CD4-positive, alpha-beta T cell treated with Interleukin-17A for 1 hour (primary cell): ENCODE measurements around the gene MACROD1.

Experiments used
- DNase-seq: peaks from one replicate; pipeline ENCODE4 v3.0.0-alpha.2; 2020

MACROD1 gene

DNA sequence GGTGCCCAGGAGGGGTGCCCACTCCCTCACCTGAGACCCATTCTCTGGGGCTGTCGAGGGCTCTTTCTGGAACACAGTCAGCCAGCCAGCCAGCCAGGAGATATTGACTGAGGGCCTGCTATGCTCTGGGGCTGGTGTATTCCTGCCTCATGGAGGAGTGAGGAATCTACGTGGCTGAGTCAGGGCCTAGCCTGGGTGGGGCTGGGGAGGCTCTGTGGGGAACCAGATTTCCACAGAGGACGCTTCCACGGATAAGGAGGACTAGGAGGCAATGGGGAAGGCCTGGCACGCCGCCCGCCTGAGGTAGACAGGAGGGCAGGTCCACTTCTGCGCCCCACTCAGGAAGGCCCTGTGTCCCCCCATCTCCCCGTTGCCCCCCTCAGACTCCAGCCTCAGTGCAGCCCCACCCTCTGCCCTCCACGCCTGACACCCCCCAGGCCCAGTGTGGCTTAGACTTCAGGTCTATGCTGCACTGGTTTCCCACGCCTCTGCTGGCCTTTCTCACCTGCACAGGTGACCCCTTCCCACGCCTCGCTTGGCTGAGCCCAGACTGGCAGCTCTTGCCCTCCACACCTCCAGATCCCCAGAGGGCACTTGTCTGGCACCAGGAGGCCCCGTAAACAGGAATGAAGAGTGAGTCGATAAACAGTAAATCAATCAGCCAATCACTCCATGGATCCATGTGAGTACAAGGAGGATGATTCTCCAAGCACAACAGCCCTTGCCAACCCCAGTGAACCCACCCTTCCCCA lies 37.5 kb downstream of the MACROD1 start:
- DNase-seq = no peak

DNA sequence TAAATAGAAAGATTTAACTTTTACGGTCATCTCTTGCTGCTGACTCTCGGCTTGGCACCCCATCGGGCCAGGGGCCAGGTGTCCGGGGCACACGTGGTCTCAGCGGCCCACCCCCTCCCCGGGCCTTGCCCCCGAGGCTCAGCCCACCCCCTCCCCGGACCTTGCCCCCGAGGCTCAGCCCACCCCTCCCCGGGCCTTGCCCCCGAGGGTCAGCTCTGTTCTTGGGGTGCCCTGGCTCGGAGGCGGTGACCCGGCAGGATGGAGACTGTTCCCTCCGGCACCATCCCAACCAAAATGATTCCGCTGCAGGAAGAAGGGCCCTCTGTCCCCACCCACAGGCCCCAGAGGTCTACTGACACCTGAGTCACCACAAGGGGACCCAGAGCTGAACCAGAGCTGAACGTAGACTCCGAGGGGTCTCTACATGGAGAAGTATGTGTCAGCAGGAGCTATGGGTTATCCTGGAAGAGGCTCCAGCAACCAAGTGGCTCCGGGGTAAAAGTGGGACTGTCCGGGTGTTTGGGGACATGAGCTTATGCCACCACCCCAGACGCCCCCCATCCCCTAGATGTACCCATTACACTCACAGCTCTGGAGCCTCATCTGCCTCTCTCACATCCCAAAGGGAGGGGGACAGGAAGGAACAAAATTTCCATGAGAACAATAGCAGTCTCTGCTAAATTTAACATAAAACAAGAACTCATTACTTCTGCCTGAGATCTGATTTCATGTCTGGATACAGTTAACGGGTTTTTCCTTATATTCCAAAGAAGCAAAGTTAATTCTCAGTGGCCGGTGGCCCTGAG lies 38.4 kb downstream of the MACROD1 start:
- no peak for DNase-seq

DNA sequence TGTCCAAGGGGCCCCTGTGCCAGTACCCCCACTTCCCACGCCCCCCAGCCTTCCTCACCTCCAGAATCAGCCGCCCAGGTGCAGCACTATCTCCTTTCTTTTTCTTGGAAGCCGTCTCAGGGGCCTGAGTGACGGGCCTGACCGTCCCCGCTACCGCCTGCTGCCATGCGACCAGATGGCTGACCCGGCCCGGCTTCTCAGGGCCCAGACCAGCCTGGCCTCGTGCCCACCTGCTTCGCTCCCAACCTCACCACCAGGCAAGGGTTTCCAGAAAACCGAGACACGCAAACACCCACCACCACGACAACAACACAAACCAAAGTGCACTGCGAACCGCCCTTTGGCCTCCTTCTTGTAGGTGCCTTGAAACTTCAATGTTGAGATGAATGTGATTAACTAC lies 39.1 kb downstream of the MACROD1 start:
- DNase-seq = no peak

DNA sequence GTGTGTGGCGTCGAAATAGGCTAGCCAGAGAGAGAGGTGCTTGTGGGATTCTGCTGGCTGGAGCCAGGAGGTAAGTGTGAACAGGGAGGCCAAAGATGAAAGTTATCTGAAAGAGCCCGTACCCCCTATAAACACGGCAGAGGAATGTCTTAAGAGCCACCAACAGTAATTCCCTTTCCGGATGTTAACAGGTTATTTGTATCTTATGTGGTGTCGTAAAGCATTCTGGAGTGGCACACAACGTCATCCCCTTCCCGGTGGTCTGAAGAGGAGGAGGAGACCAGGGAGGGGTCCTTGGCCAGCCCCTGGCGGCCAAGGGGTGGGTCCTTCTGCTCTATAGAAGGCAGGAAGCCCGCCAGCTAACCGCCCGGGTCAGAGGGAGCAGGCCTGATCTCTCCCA lies 39.5 kb downstream of the MACROD1 start:
- no peak for DNase-seq

DNA sequence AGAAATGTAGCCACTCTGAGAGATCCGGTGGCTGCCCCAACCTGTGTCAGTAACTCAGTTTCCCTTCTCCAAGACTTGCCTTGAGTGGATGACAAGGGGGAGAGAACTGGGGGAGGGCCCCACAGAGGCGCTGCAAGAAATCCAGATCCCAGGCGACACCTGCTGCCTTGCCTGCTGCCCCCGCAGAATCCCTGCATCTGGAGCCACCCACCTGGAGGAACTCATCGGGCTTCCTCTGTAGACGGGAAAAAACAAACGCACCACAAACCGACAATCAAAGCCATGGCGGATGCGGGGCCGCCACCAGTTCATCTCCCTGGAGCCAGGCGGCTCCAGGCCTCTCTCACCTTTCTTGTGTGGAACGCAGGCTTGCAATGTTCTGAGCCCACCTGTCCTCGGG lies 40.2 kb downstream of the MACROD1 start:
- no peak for DNase-seq

DNA sequence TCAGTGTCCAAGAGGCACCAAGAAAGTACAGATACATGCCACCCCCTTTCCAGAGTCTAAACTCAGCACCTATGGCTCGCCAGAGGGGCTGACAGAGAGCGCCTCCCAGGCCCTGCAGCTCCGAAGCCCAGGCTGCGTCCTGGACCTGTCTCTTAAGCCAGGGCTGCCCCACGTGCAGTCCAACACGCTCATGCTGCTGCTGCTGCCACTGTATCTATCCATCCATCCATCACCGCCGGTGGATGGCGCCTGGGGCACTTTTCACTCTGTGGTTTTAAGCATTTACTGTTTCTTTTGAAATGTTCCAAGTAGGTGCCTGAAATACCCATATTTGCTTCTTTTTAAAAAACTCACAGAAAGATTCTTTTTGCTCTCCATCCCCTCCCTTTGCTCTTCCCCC lies 41.8 kb downstream of the MACROD1 start:
- no peak for DNase-seq

DNA sequence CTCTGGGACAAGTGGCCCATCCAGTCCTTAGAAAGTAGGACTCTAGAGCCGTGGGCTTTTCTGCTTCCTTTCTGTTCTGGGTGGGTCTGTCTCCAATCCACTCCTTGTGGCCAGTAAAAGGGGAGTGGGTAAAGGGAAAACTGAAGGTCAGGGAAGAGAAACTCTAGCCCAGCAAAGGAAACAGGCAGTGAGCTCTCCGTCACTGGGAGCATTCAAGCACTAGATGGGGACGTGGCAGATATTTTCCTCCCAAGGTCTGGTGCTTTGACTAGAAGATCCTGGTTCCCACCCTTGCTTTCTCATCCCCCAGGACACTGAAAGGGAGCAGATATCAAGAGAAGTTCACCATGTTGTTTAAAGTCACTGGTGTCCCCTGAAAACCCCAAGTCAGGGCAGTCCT lies 42.2 kb downstream of the MACROD1 start:
- DNase-seq = no peak

DNA sequence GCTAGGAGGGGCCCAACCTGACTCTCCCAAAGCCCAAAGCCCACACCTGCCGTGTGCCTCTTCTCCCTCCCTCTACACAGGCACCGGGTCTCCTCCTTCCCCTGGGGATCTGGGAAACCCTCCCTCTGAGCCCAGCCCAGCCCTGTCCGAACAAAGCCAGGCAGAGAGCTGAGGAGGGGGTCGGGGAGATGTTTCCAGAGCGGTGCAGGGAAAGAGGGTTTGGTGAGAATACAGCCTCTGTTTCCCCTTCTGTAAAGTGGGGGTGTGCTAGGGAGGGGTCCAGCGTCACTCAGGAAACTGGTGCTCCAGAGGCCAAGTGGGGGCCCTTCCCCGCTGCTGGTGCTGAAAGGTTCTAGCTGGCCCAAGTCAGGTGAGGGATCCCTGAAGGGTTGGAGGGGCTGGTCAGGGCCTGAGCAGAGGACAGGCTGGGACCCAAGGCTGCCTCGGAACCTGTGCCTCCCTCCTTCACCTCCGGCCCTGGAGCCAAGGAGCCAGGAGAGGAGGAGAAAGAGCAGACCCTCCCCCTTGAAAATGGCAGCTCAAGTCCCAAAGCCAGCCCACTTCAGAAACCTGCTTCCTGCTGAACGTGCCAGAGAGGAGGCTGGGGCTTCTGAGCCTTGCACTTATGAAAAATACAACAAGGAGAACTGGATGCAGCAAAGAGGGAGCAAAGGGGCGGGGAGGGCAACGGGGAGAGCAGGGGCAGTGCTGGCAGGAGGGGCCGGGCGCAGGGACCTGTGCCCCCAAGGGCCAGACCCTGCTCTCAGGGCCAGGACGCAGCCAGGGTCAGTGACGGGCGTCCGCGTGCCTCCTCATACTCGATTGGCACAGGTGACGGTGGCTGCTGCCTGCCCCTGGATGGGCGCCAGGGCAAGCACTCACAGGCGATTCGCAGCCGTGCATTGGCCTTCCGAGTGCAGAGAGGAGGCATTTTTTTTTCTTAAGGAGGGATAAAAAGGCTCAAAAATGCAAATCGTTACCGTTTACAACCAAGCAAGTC lies 43.2 kb downstream of the MACROD1 start:
- no peak for DNase-seq

DNA sequence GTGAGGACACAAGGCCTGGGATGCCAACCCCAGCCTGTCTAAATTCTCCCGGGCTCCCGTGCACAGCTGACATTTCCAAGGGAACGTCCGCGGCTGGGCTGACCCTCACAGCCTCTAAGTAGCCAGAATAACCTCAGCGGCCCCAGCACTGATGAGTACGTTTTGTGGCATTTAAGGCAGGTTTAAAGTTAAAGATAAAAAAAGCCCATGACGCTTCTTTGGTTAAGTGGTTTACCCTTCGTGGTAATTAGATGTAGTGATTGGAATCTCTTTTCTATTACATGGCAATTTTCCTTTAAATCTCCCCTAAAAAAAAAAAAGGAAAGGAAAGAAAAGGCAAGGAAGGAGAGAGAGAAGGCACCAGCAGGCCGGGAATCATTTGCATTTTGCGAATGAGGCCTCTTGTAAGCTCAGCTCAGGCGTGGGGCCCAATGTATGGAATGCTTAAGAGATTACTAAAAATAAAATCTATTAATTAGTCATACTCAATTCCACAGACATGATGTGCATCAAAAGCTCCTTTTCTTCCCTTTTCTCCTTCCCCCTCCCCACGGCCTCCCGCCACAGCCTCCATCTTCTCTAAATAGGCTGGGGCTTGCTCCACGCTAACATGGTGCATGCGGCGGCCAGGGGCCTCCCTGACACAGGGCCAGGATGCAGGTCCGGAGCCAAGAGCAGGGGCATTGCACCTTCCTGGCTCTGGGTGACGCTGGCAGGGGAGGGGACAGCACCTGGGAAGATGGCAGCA lies 44.1 kb downstream of the MACROD1 start:
- DNase-seq = no peak

DNA sequence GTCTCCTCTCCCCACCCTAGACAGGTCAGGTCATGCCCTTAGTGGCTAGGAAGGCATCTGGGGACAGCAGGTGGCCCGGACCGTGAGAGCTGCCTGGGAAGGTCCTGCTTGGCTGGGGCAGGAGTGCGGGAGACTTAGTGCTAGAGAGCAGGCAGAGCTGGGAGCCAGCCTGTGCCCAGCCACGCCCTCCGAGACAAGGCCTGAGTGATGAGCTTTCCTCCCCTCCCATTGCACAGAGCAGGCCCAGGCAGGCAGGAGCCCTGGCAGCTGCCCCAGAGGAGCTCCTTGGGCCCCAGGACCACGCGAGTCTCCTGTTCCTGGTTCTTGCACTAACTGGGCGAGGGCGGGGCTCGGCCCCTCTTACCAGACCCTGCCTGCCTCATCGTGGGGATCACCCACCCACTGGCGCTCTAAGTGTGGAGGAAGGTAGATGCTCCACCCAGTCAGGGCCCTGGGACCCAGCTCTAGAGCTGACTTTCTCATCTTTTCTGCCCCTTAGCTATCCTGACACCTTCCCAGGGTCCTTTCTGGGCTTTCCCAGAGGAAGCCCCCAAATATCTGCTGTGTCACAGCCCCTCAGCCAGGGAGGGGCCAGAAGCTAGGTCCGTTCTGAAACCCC lies 44.9 kb downstream of the MACROD1 start:
- no peak for DNase-seq

DNA sequence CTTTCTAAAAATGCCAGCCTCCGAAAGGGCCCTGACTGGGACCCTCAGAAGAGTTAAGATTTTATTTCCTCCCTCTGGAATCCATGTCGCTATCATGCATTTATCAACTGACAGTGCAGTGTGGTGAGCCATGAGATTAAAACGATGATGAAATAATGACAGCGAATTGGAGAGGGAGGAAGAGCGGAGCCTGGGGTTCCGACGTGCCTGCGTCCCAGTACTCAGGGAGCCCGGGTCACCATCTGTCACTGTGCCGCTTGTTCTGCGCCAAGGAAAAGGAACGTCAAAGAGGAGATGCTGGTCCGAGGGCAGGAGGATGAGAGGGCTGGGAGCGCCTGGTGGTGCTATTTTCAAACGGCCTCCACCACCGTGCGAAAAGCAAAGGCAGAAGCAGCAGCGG lies 46.2 kb downstream of the MACROD1 start:
- DNase-seq = no peak

DNA sequence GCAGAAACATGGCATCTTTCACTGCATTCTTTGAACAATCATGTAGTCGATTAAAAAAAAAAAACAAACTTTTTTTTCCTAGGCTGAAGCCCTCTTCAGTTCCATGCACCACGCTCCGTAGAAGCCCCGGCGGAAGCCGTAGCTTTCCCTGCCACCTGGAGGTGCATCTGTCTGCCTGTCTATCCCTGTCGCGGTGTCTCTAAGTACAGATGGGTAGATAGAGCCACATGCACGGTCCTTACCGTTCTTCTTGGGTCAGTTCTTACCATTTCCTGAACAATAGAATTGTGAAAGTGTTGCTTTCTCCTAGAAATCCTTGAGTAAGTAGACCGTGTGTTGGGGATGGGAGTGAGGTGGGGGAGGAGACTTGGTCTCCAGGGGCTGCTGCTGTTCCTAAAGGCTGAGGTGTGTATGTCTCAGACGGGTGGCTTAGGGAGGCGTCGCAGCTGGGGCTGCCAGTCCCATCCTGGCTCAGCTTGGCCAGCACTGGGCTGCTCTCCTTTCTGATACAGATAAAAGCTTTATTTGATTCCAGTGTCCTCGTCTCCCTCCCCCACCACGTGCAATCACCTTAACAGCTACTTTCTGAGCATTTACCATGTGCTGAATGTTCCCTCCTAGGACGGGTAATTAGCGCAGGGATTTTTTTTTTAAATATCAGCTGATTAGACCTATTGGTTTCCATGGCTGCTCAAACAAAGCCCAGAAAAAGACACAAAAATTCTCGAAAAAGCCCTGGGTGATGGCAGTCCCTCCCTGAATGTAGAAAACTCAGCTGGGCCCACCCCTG lies 46.8 kb downstream of the MACROD1 start:
- DNase-seq = no peak

DNA sequence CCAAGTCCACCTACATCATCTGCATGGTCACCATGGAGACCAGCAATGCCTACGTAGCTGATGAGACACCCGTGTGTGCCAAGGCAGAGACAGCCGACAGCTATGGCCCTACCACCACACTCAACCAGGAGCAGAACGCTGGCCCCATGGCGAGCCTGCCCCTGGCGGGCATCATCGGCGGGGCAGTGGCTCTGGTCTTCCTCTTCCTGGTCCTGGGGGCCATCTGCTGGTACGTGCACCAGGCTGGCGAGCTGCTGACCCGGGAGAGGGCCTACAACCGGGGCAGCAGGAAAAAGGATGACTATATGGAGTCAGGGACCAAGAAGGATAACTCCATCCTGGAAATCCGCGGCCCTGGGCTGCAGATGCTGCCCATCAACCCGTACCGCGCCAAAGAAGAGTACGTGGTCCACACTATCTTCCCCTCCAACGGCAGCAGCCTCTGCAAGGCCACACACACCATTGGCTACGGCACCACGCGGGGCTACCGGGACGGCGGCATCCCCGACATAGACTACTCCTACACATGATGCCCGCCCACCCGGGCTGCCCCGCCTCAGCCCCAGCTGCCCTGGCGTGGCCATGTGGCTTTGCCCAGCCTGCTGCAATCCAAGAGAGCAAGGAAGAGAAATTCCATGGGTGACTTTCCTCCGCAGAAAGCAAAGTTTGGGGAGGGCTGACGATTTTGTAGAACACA lies 48.0 kb downstream of the MACROD1 start:
- DNase-seq = no peak

DNA sequence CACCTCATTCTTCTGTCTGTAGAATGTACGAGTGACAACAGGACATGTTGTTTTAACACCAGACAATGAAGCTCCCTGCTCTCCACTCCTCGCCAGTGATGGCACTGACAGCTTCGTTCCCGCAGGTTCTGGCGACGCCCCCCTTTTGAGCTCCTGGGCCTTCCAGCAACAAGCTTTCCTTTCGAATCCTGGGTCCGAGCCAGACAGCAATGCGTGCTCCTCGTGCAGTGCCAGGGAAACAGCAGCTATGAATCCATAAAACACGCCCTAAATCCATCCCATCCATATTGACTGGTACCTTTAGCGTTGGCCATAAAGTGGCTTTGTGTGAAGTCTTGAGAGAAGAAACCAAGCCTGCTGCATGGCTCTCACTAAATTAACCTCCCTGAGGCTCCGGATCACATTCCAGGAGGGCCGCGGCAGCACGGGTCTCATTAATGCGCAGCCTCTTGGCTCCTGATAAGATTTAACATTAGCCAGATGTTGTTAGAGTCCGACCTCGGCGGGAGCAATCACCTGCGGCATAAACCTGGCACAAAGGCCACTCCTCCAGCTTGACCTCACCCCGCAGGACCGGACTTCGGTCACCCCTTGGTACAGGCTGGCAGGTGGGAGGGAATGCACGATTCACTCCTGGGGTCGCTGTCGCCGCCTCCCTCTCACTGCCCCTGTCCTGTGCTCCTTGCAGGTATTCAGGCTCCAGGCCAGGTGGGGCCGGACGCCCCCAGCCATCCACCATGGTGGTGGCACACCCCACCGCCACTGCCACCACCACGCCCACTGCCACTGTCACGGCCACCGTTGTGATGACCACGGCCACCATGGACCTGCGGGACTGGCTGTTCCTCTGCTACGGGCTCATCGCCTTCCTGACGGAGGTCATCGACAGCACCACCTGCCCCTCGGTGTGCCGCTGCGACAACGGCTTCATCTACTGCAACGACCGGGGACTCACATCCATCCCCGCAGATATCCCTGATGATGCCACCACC lies 50.1 kb downstream of the MACROD1 start:
- DNase-seq = no peak

DNA sequence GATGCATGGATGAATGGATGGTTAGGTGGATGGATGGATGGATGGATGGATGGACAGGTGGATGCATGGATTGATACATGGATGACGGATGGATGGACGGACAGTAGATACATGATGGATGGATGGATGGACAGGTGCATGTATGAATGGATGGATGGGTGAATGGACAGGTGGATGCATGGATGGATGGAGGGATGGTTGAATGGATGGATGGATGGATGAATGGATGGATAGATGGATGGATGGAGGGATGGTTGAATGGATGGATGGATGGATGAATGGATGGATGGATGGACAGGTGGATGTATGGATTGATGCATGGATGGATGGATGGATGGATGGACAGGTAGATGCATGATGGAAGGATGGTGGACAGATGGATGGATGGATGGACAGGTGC lies 51.7 kb downstream of the MACROD1 start:
- no peak for DNase-seq

DNA sequence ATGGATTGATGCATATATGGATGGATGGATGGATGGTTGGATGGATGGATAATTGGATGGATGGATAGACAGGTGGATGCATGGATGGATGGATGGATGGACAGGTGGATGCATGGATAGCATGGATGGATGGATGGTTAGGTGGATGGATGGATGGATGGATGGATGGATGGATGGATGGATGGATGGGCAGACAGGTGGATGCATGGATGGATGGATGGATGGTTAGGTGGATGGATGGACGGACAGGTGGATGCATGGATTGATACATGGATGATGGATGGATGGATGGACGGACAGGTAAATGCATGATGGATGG lies 52.5 kb downstream of the MACROD1 start:
- no peak for DNase-seq

DNA sequence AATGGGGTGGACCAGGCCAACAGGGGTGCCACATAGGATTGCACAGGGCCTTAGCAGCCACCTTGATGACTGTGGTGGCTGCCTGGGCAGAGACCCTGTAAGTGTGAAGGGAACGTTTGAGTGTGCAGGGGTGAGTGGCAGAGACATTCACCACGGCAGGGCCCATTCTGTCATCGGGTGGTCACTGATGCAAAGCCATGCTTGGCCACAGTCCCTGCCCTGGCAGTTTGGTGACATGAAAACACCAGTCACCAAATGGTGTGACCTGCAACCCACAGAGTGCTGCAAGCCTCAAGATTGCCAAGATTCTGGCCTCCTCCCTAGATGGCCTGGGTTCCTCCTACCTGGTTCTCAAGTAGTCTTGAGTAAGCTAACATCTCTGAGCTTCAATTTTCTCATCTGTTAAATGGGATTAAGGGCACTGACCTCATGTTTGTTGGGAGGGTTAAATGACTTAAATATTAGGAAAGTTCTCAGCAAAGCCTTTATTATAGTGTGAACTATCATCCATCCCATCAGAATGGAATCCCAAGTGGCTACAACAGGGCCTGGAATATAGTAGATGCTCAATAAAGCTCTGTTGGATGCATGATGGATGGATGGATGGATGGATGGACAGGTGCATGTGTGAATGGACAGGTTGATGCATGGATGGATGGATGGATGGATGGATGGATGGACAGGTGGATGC lies 53.0 kb downstream of the MACROD1 start:
- DNase-seq = no peak

DNA sequence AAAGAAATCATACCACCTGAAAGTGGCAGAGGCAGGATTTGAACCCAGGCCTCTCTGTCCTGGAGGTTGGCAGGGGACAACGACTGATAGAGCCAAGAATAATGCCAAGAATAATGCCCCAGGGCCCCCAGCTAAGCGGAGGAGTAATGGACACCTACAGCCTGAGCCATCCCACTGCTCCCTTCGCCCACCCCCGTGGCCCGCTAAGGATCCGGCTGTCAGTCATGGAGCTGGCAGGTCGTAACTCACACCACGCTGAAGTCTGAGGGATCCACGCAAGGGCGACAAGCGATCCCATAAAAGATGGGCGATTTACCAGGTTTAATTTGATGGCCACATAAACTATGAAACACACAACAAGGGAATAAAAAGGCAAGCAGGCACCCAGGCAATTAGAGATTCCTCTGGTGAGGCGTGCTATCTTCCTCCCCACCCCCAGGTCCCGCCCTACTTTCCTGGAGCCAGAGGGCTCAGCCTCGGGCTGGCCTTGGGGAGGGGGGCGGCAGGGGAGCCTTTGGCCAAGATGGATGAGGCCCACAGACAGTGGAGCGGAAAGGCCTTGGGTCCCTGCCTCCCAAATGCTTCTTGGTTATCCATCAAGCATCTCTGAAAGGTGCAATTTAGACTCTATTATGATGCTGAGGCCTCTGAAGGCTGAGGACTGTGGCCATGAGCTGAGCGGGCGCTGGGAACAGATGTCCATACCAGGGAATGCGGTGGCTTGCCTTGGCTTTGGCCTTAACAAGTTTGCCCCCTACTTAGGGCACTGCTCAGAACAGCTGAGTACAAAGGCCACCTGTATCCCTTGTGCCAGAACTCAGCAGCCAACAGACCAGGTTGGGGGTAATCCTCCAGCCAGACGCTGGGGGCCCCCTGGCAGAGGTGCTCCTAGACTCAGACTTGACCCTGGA lies 55.2 kb downstream of the MACROD1 start:
- DNase-seq = no peak
